ENCODE measurements around the gene SVEP1.

Gene SVEP1

DNA sequence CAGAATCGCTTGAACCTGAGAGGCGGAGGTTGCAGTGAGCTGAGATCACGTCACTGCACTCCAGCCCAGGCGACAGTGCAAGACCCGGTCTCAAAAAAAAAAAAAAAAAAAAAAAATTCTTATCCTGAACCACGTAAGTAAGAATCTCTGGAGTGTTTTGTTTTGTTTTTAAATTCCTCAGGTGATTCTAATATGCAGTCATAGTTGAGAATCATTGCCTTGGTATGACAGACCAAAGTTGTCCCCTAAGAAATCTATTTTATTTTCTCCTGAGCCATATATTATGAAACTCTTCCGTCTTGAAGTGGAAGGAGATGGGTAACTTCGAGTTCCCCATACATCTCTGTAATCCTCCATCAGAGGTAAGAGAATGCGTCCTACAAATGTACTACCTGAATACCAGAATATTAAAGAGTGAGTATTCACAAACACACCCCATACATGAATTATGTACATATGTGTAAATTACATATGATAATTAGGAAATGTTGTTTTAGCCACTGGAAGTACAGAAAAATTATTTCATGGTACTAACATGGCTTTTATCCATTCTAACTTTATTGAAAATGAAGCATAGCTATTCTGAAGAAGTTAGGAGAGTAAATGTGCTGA lies 26.7 kb upstream of the SVEP1 start:
- TF ChIP-seq, protein P1, sequence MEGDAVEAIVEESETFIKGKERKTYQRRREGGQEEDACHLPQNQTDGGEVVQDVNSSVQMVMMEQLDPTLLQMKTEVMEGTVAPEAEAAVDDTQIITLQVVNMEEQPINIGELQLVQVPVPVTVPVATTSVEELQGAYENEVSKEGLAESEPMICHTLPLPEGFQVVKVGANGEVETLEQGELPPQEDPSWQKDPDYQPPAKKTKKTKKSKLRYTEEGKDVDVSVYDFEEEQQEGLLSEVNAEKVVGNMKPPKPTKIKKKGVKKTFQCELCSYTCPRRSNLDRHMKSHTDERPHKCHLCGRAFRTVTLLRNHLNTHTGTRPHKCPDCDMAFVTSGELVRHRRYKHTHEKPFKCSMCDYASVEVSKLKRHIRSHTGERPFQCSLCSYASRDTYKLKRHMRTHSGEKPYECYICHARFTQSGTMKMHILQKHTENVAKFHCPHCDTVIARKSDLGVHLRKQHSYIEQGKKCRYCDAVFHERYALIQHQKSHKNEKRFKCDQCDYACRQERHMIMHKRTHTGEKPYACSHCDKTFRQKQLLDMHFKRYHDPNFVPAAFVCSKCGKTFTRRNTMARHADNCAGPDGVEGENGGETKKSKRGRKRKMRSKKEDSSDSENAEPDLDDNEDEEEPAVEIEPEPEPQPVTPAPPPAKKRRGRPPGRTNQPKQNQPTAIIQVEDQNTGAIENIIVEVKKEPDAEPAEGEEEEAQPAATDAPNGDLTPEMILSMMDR (IDR thresholded peaks at IDR 0.05; ENCODE audit: low read depth, low read length) = no peak

DNA sequence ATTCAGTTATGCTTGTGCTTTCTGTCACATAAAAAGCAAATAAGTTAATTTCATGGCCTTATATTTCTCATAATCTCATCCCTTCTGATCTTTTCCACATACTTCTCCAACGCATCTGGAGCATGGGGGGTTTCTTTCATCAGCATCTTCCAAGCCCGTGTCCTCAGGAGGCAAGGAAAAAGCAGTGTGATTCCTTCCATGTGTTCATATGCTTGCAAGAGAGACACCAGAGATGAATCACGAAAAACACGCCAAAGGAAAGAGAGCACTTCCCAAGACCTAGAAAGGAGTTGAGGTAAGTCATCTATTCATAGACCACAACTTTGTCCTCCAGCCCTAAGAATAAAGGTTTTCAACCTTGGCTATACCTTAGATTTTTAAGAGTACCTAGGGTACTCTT lies 26.0 kb upstream of the SVEP1 start:
- no peak for DNase-seq (ENCODE audit: extremely low read depth, low read depth)
- TF ChIP-seq, protein P1 (IDR thresholded peaks at IDR 0.05; ENCODE audit: low read depth, low read length) = no peak

More for the DNA sequence above, 26.7 kb upstream of the SVEP1 start:
- DNase-seq (ENCODE audit: extremely low read depth, low read depth) = no peak

DNA sequence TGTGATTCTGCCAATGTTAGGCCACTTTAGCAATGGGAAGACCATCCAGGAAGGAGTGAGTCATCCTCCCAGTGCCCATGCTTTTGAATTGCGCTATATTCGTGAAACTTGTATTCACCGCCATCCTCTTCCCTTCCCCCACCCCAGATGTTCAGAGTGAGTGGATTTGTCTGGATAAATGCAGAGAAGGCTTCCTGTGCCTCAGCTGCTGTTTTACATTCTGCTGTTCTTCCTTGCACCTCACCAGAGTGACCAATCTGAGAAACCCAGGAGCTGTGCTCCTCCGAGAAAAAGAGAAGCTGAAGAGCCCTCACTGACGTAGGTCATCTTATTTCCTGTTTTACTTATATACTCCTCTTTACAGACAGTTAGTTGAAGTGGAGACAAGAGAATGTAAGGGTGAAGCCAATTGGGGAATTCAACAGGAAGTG lies 24.6 kb upstream of the SVEP1 start:
- TF ChIP-seq, protein P1 (IDR thresholded peaks at IDR 0.05; ENCODE audit: low read depth, low read length) = no peak

DNA sequence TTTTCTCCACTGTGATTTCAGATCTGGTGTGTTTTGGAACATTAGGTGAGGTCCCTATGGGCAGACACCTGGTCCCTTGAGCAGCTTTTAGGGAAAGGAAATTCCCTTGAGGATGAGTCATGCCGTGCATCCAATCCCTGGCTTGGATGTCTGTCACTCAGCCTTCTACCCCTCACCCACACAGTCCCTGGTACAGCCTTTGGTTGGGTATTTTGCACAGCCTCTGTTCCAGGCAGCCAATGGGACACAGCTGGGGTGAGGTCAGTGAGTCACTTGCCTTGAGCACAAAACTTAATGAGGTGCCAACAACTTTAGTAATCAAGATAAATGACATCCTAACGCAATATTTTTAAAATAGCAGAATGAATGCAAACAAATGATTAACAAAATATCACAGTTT lies 22.7 kb upstream of the SVEP1 start:
- DNase-seq (ENCODE audit: extremely low read depth, low read depth) = no peak
- TF ChIP-seq, protein P1 (IDR thresholded peaks at IDR 0.05; ENCODE audit: low read depth, low read length) = no peak

More for the DNA sequence above, 24.6 kb upstream of the SVEP1 start:
- DNase-seq (ENCODE audit: extremely low read depth, low read depth) = no peak

DNA sequence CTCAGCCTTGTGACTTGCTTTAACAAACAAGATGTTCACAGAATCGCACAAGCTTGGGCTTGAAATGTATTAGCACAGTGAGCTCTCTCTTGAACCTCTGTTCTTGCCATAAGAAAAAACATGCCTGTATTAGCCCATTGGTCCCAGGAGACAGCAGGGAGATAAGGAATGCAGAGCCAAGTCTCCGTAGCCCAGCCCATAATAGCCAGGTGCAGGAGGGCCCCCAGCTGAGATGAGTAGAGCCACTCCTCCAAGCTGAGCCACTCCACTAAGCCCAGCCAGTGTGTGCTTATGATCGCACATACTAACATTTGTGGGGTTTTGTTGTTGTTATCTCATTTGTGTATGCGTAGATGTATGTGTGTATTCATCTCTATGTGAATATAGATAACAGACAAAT lies 21.6 kb upstream of the SVEP1 start:
- TF ChIP-seq, protein P1 (IDR thresholded peaks at IDR 0.05; ENCODE audit: low read depth, low read length) = no peak
- no peak for DNase-seq (ENCODE audit: extremely low read depth, low read depth)

DNA sequence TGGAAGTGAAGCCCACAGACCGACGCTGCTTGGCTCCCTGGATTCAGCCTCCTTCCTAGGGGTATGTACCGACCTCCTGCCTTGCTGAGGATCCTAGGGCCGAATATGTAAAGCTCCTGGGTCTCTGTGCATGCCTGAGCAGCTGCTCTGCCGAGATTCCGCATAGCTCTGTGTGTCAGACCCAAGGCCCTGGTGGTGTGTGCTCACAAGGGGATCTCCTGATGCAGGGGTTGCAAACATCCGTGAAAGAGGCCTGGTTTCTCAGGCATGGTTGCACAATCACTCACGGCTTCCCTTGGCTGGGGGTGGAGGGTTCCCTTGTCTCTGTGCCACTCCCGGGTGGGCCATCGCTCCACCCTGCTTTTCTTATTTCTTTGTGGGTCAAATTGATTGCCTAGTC lies 19.9 kb upstream of the SVEP1 start:
- DNase-seq (ENCODE audit: extremely low read depth, low read depth) = no peak
- TF ChIP-seq, protein P1 (IDR thresholded peaks at IDR 0.05; ENCODE audit: low read depth, low read length) = no peak

DNA sequence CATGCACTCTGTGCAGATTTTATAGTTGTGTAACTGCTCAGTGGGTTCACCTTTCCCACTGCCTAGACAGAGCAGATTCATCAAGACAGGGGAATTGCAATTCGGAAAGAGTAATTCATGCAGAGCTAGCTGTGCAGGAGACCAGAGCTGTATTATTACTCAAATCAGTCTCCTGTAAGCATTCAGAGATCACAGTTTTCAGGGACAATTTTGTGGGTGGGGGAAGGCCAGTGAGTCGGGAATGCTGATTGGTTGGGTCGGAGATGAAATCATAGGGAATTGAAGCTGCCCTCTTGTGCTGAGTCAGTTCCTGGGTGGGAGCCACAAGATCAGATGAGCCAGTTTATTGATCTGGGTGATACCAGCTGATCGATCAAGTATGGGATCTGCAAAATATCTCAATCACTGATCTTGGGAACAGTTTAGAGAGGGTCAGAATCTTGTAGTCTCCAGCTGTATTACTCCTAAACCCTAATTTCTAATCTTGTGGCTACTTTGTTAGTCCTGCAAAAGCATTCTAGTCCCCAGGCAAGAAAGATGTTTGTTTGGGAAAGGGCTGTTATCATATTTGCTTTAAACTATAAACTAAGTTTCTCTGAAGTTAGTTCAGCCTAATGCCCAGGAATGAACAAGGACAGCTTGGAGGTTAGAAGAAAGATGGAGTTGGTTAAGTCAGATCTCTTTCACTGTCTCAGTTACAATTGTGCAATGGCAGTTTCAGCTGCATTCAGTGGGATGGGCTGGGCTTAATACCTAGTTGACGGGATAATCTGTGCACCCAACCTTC lies 12.7 kb upstream of the SVEP1 start:
- TF ChIP-seq, protein P1 (IDR thresholded peaks at IDR 0.05; ENCODE audit: low read depth, low read length) = no peak
- DNase-seq (ENCODE audit: extremely low read depth, low read depth) = no peak
